Peyer's patch (tissue), 4 donors: Measurements from ENCODE around the gene GRK2. TPM values are rescaled to one million over a fixed set of nuclear protein-coding genes. Genes with fewer than 3 reads are reported as not detected.

Experiments used
- DNase-seq, 3 donors: peaks; one replicate each; pipeline ENCODE4 v3.0.0-alpha.2; 2017 to 2019
- H3K27ac ChIP-seq, 4 donors: fragments of 200-600 bp; sonication (generic); one replicate each; pipeline ENCODE4 v1.5.1; 2016 to 2019
- H3K27me3 ChIP-seq, 2 donors: fragments of 200-600 bp; sonication (generic); one replicate each; pipeline ENCODE4 v1.5.1; 2019
- H3K36me3 ChIP-seq, 3 donors: fragments of 200-600 bp; sonication (generic); one replicate each; pipeline ENCODE4 v1.5.1; 2016 to 2019
- H3K4me1 ChIP-seq, 4 donors: fragments of 200-600 bp; sonication (generic); one replicate each; pipeline ENCODE4 v1.5.1; 2016 to 2019
- H3K4me3 ChIP-seq, 4 donors: fragments of 200-600 bp; sonication (generic); 1 replicate in 3 of 4; 2 replicates in 1 of 4; pipeline ENCODE4 v1.5.1; 2016 to 2019; ENCODE audit warnings: mild to moderate bottlenecking in 1 of 4
- H3K9me3 ChIP-seq, 4 donors: fragments of 200-600 bp; sonication (generic); one replicate each; pipeline ENCODE4 v1.5.1; 2016 to 2019; ENCODE audit warnings: mild to moderate bottlenecking in 1 of 4
- POLR2A ChIP-seq, 2 donors: fragments of 450-650 bp; IDR thresholded peaks; one replicate each; pipeline ENCODE4 v1.5.1; 2017; ENCODE audit warnings: antibody characterized with exemption in 2 of 2, mild to moderate bottlenecking in 2 of 2, moderate library complexity in 2 of 2
- total RNA-seq, 4 donors: library from RNA; depleted of rRNA; stranded (reverse); fragments of >200 nt; gene quantifications; one replicate each; pipeline ENCODE4 v1.1.0, GENCODE V29; 2016
- TF ChIP-seq, protein P1 (sequence below), 6 experiments: fragments of 450-650 bp in 4 of 6; fragments of 200-600 bp in 2 of 6; sonication (generic) in 1 of 6; IDR thresholded peaks; one replicate each; pipeline ENCODE4 v1.5.1; 2017 to 2019; ENCODE audit warnings: antibody characterized with exemption in 6 of 6, mild to moderate bottlenecking in 3 of 6, moderate library complexity in 1 of 6

Gene GRK2
- total RNA-seq, 4 donors from 2014 or later = 103 to 276 (median 163) TPM

DNA sequence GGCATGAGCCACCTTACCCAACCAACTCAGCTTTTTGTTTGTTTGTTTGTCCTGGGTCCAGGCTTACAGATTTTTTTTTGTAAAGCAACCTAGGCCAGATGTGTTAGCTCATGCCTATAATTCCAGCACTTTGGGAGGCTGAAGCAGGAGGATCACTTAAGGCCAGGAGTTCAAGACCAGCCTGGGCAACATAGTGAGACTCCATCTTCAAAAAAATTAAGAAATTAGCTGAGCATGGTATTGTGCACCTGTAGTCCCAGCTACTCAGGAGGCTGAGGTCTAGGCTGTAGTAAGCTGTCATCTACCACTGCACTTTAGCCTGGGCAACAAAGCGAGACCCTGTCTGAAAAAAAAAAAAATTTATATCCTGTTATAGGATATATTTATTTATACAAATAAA, 28.7 kb upstream of the GRK2 start:
- no peaks in the 10 kb centered on the region for H3K9me3 ChIP-seq
- no peak overlapping the region for H3K4me3 ChIP-seq
- TF ChIP-seq, protein P1, sequence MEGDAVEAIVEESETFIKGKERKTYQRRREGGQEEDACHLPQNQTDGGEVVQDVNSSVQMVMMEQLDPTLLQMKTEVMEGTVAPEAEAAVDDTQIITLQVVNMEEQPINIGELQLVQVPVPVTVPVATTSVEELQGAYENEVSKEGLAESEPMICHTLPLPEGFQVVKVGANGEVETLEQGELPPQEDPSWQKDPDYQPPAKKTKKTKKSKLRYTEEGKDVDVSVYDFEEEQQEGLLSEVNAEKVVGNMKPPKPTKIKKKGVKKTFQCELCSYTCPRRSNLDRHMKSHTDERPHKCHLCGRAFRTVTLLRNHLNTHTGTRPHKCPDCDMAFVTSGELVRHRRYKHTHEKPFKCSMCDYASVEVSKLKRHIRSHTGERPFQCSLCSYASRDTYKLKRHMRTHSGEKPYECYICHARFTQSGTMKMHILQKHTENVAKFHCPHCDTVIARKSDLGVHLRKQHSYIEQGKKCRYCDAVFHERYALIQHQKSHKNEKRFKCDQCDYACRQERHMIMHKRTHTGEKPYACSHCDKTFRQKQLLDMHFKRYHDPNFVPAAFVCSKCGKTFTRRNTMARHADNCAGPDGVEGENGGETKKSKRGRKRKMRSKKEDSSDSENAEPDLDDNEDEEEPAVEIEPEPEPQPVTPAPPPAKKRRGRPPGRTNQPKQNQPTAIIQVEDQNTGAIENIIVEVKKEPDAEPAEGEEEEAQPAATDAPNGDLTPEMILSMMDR (IDR thresholded peaks at IDR 0.05) = no peak
- TF ChIP-seq POLR2A (IDR thresholded peaks at IDR 0.05) = no peak
- DNase-seq = no peak
- no peak overlapping the region for H3K27ac ChIP-seq
- H3K27me3 ChIP-seq = no peaks in the 10 kb centered on the region
- H3K36me3 ChIP-seq = peaks cover 0 to 18% (median 0%) of the 10 kb centered on the region in 3 donors
- peaks cover 0 to 31% (median 10%) of the 10 kb centered on the region in 4 donors for H3K4me1 ChIP-seq

- peaks cover 0 to 19% (median 0%) of the 10 kb centered on the region in 3 donors for H3K36me3 ChIP-seq
- TF ChIP-seq, protein P1 (IDR thresholded peaks at IDR 0.05) = no peak
- TF ChIP-seq POLR2A (IDR thresholded peaks at IDR 0.05) = no peak
- H3K27ac ChIP-seq = peak overlapping the region; percentile 81 to 93 (median 91)
- no peaks in the 10 kb centered on the region for H3K27me3 ChIP-seq
- no peak for DNase-seq
- H3K9me3 ChIP-seq = no peaks in the 10 kb centered on the region
- H3K4me3 ChIP-seq = peak overlapping the region in 2 of 4 donors; percentile 38 to 54
- peaks cover 0 to 40% (median 12%) of the 10 kb centered on the region in 4 donors for H3K4me1 ChIP-seq
Observed at GRCh38 chr11:67238894-67239782, 27.1 kb upstream of the GRK2 start.

DNA sequence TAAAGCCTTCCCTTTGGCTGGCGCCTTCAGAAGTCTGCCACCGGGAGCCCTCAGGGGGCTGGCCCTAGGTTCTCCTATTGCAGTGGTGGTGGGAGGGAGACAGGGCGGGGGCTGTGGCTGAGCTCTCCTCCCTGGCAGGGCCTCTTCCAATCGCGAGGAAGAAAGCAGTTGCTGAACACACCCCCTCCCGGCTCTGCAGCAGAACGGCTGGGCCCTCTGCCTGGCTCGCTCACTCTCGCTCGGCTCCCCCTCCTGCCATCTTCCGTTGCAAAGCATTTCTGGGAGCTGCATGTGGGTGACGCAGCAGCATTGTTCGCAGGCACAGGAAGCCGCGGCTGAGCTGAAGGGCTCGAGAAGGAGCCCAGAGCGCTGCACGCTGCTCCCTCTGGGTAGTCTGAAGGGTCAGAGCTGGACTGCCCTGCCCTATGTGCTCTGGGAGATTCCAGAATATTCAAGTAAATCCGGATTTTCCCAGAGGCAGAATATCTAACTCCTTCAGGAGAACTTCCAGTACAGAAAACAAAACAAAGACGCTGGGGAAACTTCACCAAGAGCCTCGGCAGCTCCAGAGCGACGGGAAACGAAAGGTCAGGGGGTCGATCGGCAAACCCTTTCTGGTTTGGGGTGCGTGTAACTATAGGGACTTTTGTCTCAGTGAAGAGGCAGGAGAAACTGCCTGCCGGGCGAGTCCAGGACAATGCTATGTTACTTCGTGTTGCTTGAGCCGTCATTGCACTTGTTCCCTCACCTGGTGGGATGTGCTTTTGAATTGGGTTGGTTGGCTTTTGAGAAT, 26.3 kb upstream of the GRK2 start:
- TF ChIP-seq, protein P1 (IDR thresholded peaks at IDR 0.05) = peak in 4 of 6 experiments; percentile 10 to 25 (median 18)
- TF ChIP-seq POLR2A (IDR thresholded peaks at IDR 0.05) = peak; percentile 87 to 91
- H3K9me3 ChIP-seq = no peaks in the 10 kb centered on the region
- peak overlapping the region; percentile 81 to 93 (median 91) for H3K27ac ChIP-seq
- H3K4me1 ChIP-seq = peaks cover 0 to 40% (median 12%) of the 10 kb centered on the region in 4 donors
- H3K4me3 ChIP-seq = peak overlapping the region; percentile 51 to 67 (median 59)
- H3K27me3 ChIP-seq = no peaks in the 10 kb centered on the region
- DNase-seq = peak; percentile 93 to 98 (median 95)
- peaks cover 0 to 22% (median 0%) of the 10 kb centered on the region in 3 donors for H3K36me3 ChIP-seq

- TF ChIP-seq, protein P1 (IDR thresholded peaks at IDR 0.05) = no peak
- no peak for TF ChIP-seq POLR2A (IDR thresholded peaks at IDR 0.05)
- Histone ChIP-seq H3K4me3 (peak overlapping the region; percentile 51 to 67 (median 59)), H3K27ac (peak overlapping the region; percentile 81 to 93 (median 91)), H3K4me1 (peaks cover 0 to 40% (median 12%) of the 10 kb centered on the region in 4 donors), H3K36me3 (peaks cover 0 to 30% (median 0%) of the 10 kb centered on the region in 3 donors), H3K9me3 (no peaks in the 10 kb centered on the region), H3K27me3 (no peaks in the 10 kb centered on the region)
- peak; percentile 72 to 89 (median 83) for DNase-seq
Observed at GRCh38 chr11:67240576-67241389, 25.5 kb upstream of the GRK2 start.

GRCh38 chr11:67242548-67242947, 23.7 kb upstream of the GRK2 start:
- TF ChIP-seq POLR2A (IDR thresholded peaks at IDR 0.05) = no peak
- TF ChIP-seq, protein P1 (IDR thresholded peaks at IDR 0.05) = no peak
- no peak overlapping the region for H3K27ac ChIP-seq
- peak overlapping the region in 1 of 4 donors; percentile 54 for H3K4me3 ChIP-seq
- no peaks in the 10 kb centered on the region for H3K9me3 ChIP-seq
- peaks cover 0 to 40% (median 12%) of the 10 kb centered on the region in 4 donors for H3K4me1 ChIP-seq
- no peaks in the 10 kb centered on the region for H3K27me3 ChIP-seq
- DNase-seq = no peak
- peaks cover 0 to 46% (median 0%) of the 10 kb centered on the region in 3 donors for H3K36me3 ChIP-seq
